Hepatocyte (in vitro differentiated cells): Measurements from ENCODE around the gene NLRC5.

ENCODE experiments used
- CTCF ChIP-seq: fragments of 200-600 bp; sonication (generic); IDR thresholded peaks from 2 replicates; pipeline ENCODE4 v1.5.1; 2016; ENCODE audit warnings: antibody characterized with exemption, mild to moderate bottlenecking; ENCODE audit not compliant: poor library complexity
- EZH2 ChIP-seq: fragments of 200-600 bp; sonication (generic); IDR thresholded peaks from 2 replicates; pipeline ENCODE4 v1.6.1; 2016; ENCODE audit warnings: antibody characterized with exemption, mild to moderate bottlenecking, borderline replicate concordance

GRCh38 chr16:57112403-57113041 lies 123.2 kb downstream of the NLRC5 start:
- TF ChIP-seq CTCF = no peak
- no peak for TF ChIP-seq EZH2
